ENCODE measurements around the gene HIPK2.

Gene HIPK2

GRCh38 chr7:139515266-139515665 is 262.5 kb downstream of the HIPK2 start:
- Histone ChIP-seq H3K36me3 (ENCODE audit: insufficient read depth, low read length) (no peaks in the 10 kb centered on the region), H3K4me2 (ENCODE audit: low read depth, low read length, poor library complexity, severe bottlenecking) (no peak overlapping the region), H3K9me2 (replicated peaks; ENCODE audit: low read depth, low read length) (no peaks in the 10 kb centered on the region), H3K79me2 (ENCODE audit: insufficient read depth, low read length) (no peaks in the 10 kb centered on the region), H3K9me3 (ENCODE audit: insufficient read depth, low read depth, low read length) (no peaks in the 10 kb centered on the region), H3F3A (ENCODE audit: low read depth) (no peaks in the 10 kb centered on the region), H3K4me1 (ENCODE audit: insufficient read depth, low read length, poor library complexity, severe bottlenecking) (peaks cover 11% of the 10 kb centered on the region), H3K27me3 (ENCODE audit: insufficient read depth, low read length, poor library complexity, severe bottlenecking) (no peaks in the 10 kb centered on the region), H3K4me3 (ENCODE audit: low read length, poor library complexity, severe bottlenecking) (no peak overlapping the region), H4K20me1 (ENCODE audit: insufficient read depth, low read length, poor library complexity, severe bottlenecking) (no peaks in the 10 kb centered on the region), H3K9ac (ENCODE audit: low read depth, low read length, poor library complexity, severe bottlenecking) (no peak overlapping the region), H2AFZ (ENCODE audit: low read length) (no peak overlapping the region)
- TF ChIP-seq, protein P1, sequence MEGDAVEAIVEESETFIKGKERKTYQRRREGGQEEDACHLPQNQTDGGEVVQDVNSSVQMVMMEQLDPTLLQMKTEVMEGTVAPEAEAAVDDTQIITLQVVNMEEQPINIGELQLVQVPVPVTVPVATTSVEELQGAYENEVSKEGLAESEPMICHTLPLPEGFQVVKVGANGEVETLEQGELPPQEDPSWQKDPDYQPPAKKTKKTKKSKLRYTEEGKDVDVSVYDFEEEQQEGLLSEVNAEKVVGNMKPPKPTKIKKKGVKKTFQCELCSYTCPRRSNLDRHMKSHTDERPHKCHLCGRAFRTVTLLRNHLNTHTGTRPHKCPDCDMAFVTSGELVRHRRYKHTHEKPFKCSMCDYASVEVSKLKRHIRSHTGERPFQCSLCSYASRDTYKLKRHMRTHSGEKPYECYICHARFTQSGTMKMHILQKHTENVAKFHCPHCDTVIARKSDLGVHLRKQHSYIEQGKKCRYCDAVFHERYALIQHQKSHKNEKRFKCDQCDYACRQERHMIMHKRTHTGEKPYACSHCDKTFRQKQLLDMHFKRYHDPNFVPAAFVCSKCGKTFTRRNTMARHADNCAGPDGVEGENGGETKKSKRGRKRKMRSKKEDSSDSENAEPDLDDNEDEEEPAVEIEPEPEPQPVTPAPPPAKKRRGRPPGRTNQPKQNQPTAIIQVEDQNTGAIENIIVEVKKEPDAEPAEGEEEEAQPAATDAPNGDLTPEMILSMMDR (conservative IDR thresholded peaks at IDR 0.05; ENCODE audit: low read length) = no peak
- no peak for TF ChIP-seq EZH2phosphoT487 (IDR thresholded peaks at IDR 0.05; ENCODE audit: borderline replicate concordance)
